ENCODE results near the gene FIG4.

- no peak for TF ChIP-seq CREB1 (CRISPR knock-in tag; IDR thresholded peaks at IDR 0.05)
- TF ChIP-seq, protein P1, sequence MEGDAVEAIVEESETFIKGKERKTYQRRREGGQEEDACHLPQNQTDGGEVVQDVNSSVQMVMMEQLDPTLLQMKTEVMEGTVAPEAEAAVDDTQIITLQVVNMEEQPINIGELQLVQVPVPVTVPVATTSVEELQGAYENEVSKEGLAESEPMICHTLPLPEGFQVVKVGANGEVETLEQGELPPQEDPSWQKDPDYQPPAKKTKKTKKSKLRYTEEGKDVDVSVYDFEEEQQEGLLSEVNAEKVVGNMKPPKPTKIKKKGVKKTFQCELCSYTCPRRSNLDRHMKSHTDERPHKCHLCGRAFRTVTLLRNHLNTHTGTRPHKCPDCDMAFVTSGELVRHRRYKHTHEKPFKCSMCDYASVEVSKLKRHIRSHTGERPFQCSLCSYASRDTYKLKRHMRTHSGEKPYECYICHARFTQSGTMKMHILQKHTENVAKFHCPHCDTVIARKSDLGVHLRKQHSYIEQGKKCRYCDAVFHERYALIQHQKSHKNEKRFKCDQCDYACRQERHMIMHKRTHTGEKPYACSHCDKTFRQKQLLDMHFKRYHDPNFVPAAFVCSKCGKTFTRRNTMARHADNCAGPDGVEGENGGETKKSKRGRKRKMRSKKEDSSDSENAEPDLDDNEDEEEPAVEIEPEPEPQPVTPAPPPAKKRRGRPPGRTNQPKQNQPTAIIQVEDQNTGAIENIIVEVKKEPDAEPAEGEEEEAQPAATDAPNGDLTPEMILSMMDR (IDR thresholded peaks at IDR 0.05): no peak
- TF ChIP-seq TEAD4 (CRISPR knock-in tag; IDR thresholded peaks at IDR 0.05): no peak
- no peak for TF ChIP-seq FOXK1 (CRISPR knock-in tag; IDR thresholded peaks at IDR 0.05)
- TF ChIP-seq, protein P2, sequence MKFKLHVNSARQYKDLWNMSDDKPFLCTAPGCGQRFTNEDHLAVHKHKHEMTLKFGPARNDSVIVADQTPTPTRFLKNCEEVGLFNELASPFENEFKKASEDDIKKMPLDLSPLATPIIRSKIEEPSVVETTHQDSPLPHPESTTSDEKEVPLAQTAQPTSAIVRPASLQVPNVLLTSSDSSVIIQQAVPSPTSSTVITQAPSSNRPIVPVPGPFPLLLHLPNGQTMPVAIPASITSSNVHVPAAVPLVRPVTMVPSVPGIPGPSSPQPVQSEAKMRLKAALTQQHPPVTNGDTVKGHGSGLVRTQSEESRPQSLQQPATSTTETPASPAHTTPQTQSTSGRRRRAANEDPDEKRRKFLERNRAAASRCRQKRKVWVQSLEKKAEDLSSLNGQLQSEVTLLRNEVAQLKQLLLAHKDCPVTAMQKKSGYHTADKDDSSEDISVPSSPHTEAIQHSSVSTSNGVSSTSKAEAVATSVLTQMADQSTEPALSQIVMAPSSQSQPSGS (CRISPR knock-in tag; IDR thresholded peaks at IDR 0.05; ENCODE audit: borderline replicate concordance, low read depth): no peak
- no peak for TF ChIP-seq TCF7 (CRISPR knock-in tag; IDR thresholded peaks at IDR 0.05; ENCODE audit: low read depth)
- TF ChIP-seq, protein P3, sequence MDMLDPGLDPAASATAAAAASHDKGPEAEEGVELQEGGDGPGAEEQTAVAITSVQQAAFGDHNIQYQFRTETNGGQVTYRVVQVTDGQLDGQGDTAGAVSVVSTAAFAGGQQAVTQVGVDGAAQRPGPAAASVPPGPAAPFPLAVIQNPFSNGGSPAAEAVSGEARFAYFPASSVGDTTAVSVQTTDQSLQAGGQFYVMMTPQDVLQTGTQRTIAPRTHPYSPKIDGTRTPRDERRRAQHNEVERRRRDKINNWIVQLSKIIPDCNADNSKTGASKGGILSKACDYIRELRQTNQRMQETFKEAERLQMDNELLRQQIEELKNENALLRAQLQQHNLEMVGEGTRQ (CRISPR knock-in tag; IDR thresholded peaks at IDR 0.05): no peak
- TF ChIP-seq USF1 (CRISPR knock-in tag; IDR thresholded peaks at IDR 0.05): no peak
- TF ChIP-seq ATF1 (CRISPR knock-in tag; IDR thresholded peaks at IDR 0.05): no peak
- TF ChIP-seq SP1 (CRISPR knock-in tag; conservative IDR thresholded peaks at IDR 0.05): no peak
- TF ChIP-seq GABPB1 (CRISPR knock-in tag; IDR thresholded peaks at IDR 0.05): no peak
- TF ChIP-seq MAX (CRISPR knock-in tag; IDR thresholded peaks at IDR 0.05): no peak
- TF ChIP-seq, protein P4, sequence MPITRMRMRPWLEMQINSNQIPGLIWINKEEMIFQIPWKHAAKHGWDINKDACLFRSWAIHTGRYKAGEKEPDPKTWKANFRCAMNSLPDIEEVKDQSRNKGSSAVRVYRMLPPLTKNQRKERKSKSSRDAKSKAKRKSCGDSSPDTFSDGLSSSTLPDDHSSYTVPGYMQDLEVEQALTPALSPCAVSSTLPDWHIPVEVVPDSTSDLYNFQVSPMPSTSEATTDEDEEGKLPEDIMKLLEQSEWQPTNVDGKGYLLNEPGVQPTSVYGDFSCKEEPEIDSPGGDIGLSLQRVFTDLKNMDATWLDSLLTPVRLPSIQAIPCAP (CRISPR knock-in tag; IDR thresholded peaks at IDR 0.05): no peak
- no peak for TF ChIP-seq ZNF138 (CRISPR knock-in tag; conservative IDR thresholded peaks at IDR 0.05)
These were observed 149.7 kb downstream of the FIG4 start for GRCh38 chr6:109840796-109841195.

Data from WTC11 (cell line).